NCI-H748 (cell line): ENCODE results near the gene CRCP.
"Not testable (repeated sequence)": the region's sequence is repeated elsewhere in the genome, so short reads cannot be mapped to it uniquely, and the experiment has no call there.

Experiments used
- DNase-seq: peaks from one replicate; lab custom pipeline; 2025; ENCODE audit not compliant: unreplicated experiment; lab: John Stamatoyannopoulos, UW

CRCP gene

DNA sequence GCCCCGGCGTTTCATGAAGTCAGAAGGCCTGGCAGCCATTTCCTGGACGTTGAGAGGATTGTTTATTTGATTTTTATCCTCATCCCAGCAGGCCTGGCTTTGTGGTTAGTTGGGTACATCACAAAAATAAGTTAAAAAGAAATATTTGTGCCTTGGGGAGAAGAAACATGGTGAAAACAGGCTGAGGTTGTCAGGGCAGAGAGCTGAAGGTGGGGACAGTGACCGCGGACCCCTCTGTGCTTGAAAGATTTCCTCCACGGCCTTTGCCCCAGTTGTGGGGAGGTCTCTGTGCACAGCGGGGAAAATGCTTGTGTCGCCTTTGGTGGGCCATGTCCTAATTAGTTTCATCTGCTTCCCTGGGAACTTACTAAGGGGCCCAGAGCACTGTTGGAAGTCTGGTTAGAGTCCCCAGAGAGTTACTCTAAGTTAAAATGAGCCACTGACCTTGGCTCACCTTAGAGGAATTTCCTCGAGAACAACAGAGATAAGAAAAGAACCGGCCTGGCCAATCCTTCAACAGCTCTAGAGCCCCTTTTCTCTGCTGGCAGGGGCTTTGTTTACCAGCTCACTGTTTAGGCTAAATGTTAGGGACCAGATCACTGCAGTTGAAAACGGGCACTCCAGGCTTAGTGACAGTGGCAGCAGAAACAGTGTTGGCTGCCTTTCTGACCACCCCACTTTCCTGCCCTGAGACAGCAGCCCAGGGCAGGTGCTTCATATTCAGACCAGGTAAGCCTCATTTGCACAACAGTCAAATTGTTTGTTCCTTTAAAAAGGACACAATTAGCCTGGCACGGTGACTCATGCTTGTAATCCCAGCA lies 37.9 kb downstream of the CRCP start:
- DNase-seq = no peak

DNA sequence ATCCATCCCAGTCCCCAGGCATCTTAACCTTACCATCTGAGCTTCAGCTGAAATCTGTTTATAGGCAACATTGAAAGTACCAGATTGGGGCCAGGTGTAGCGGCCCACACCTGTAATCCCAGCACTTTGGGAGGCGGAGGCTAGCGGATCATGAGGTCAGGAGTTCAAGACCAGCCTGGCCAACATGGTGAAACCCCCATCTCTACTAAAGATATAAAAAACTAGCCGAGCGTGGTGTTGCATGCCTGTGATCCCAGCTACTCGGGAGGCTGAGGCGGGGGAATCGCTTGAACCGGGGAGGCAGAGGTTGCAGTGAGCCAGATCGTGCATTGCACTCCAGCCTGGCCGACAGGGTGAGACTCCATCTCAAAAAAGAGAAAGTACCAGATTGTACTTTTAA lies 39.0 kb downstream of the CRCP start:
- no peak for DNase-seq

DNA sequence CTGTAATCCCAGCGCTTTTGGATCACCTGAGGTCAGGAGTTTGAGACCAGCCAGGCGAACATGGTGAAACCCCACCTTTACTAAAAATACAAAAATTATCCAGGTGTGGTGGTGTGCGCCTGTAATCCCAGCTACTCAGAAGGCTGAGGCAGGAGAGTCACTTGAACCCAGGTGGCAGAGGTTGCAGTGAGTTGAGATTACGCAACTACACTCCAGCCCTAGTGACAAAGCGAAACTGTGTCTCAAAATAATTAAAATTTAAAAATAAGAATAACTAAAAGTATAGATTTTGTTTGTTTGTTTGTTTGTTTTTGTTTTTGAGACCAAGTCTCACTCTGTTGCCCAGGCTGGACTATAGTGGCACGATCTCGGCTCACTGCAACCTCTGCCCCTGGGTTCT lies 41.4 kb downstream of the CRCP start:
- DNase-seq = not testable (repeated sequence)

DNA sequence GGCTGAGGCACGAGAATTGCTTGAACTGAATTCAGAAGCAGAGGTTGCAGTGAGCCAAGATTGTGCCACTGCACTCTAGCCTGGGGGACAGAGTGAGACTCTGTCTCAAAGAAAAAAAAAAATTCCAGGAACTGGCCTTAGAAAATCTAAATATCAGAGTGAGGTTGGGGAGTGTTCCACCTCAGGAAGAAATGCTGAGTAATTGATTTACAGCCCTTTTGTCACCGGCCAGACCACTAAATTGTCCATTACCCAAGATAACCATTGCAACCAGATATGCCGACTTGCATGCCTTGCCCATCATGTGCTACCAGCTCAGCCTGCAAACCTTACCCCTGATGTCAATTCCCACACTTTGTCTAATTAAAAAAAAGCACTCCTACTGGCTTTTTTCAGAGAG lies 42.4 kb downstream of the CRCP start:
- no peak for DNase-seq

DNA sequence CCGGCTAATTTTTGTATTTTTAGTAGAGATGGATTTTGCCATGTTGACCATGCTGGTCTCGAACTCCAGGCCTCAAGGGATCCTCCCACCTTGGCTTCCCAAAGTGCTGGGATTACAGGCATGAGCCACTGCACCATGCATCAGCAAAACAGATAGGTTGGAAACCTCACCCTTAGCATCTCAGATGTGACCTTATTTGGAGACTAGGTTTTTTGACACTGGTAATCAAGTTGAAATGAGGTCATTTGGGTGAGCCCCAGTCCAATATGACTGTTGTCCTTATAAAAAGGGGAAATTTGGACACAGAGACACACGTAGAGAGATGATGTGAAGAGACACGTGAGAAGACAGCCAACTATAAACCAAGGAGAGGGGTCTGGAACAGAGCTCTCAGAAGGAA lies 48.0 kb downstream of the CRCP start:
- no peak for DNase-seq

DNA sequence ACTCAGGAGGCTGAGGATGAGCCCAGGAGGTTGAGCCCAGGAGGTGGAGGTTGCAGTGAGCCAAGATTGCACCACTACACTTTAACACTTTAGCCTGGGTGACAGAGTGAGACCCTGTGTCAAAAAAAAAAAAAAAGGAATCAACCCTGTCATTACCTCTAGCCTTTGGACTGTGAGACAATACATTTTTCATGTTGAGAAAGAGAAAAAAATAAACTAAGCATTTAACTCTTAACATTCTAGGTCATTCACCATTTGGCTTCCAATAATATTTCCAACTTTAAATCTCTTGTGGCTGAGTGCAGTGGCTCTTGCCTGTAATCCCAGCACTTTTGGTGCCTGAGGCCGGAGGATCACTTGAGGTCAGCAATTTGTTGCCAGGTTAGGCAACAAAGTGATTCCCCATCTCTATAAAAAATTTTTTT lies 48.6 kb downstream of the CRCP start:
- no peak for DNase-seq

DNA sequence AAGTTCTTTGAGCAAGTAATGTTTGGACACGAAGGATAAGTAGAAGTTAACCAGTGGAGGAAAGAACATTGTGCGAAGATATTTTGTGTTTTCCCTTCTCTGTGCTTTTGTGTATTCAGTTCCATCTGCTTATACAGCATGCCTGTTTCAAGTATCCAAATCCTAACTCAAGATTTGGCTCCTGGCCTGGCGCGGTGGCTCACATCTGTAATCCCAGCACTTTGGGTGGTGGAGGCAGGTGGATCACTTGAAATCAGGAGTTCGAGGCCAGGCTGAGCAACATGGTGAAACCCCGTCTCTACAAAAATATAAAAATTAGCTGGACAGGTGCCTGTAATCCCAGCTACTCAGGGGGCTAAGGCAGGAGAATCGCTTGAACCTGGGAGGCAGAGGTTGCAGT lies 49.7 kb downstream of the CRCP start:
- DNase-seq = no peak

DNA sequence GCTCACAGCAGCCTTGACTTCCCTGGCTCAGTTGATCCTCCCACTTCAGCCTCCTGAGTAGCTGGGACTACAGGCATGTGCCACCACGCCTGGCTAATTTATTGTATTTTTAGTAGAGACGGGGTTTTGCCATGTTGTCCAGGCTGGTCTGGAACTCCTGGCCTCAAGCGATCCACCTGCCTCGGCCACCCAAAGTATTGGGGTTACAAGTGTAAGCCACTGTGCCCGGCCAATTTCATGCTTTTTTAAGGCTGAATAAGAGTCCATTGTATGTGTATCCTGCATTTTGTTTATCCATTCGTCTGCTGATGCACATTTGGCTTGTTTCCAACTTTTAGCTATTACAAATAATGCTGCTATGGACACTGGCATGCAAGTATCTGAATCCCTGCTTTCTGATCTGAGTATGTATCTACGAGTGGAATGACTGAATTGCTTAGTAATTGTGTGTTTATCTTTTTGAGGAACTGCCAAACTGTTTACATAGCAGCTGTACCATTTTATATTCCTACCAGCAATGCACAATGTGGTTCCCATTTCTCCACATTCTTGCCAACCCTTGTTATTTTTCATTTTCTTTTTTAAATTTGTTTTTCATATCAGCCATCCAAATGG lies 53.2 kb downstream of the CRCP start:
- peak; percentile 86 for DNase-seq

DNA sequence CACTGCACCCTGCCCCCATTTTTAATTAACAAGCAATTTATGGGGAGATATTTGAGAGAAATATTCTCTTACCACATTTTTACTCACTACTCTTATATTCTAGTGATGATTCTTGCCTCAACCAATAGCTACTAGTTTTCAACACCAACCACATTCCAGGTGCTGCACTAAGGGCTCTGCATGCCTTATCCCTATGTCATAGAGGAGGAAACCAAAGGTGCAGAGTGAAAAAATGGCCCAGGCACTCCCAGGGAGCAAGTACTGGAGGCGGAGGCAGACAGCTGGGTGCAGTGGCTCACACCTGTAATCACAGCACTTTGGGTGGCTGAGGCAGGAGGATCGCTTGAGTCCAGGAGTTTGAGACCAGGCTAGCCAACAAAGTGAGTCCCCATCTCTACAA lies 55.0 kb downstream of the CRCP start:
- DNase-seq = no peak

DNA sequence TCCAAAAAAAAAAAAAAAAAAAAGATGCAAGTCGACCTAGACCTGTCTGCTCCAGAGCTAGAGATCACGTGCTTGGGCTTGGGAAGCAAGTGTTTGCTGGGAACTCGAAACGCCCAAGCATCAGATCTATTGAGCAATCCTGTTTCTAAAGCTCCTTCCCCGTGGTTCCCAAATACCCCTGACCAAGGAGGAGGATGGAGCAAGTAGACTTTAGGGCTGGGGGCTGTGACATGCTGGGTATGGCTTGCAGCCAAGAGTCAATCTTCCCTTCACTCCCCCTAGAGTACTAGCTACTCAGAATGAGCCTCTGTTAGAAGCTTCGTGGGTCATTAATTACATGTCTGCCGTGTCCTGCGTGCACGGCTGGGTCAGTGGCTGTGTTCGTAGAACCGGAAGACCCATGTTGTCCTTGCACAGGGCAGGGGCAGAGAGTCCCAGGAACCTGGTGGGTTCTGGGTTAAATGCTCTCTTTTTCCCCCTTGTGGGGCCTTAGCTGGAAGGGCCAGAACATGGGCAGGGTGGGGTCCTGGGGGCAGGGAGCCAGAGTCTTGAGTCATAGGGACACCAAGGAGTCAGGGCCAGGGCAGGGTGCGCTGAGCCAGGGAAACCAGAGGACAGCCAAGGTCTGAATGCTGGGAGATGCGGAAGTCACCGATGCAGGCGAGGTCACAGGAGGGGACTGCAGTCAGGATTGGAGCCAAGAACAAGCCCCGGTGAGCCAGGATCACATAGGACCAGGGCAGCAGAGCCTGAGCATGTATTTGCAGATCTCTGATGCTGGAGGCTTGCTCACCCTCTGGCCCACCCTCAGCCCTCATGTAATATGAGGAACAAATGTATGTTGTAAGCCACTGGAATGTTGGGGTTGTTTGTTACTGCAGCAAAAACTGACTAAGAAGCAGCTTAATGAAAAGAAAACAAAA lies 55.9 kb downstream of the CRCP start:
- DNase-seq = no peak

DNA sequence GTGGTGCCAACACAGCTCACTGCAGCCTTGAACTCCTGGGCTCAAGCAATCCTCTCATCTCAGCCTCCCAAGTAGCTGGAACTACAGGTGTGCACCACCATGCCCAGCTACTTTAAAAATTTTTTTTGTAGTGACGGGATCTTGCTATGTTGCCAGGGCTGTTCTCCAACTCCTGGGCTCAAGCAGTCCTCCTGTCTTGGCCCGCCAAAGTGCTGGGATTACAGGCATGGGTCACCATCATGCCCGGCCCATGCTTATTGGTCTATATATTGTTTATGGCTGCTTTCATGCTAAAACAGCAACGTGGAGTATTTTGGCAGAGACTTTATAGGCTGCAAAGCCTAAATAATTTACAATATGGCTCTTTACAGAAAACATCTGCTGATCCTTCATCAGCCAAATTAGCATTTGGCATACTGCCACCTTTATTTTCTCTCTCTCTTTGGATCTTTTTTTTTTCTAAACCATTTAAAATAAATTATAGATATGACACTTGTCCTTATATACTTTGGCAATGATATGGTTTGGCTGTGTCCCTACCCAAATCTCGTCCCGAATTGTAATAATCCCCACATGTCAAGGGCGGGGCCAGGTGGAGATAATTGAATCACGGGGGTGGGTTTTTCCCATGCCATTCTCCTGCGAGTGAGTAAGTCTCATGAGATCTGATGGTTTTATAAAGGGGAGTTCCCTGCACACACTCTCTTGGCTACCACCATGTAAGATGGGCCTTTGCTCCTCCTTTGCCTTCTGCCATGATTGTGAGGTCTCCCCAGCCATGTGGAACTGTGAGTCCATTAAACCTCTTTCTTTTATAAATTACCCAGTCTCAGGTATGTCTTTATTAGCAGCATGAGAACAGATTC lies 58.1 kb downstream of the CRCP start:
- peak; percentile 13 for DNase-seq

DNA sequence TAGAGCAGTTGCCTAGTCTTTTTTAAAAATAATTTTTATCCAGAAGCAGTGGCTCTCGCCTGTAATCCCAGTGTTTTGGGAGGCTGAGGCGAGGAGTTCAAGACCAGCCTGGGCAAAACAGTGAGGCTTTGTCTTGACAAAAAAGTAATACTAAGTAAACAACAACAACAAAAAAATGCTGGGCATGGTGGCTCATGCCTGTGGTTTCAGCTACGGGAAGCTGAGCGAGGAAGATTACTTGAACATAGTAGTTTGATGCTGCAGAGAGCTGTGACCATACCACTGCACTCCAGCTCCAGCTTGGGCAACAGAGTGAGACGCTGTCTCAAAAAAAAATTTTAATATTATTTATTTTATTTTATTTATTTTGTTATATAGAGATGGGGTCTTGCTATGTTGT lies 59.2 kb downstream of the CRCP start:
- DNase-seq = no peak

DNA sequence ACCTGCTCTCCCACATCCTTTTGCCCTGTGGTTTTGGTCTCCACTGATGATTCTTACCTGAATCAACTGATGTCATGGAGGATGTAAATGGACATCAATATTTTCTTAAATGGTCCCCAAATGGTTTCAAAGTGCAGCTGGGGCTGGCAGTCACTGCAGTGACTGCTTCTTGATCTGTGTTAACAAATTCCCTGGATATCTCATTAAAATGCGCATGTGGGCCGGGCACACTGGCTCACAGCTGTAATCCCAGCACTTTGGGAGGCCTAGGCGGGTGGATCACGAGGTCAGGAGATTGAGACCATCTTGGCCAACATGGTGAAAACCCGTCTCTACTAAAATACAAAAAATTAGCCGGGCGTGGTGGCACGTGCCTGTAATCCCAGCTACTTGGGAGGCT lies 60.4 kb downstream of the CRCP start:
- DNase-seq = not testable (repeated sequence)

DNA sequence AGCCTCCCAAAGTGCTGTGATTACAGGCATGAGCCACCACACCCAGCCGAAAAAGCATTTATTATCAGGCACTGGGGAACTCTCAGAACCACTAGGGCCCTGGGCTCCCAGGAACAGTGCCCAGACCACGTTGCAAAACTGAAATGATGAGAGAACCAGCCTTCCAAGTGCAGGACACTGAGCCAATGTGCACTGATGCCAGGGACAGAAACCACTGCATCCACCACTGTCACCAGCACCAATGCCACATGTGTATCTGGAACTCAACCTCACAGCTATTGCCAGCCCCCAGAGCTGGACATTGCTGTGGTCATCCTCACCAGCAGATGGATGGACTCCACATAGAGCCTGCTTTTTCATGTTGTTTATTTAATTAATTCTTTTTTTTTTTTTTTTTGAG lies 62.3 kb downstream of the CRCP start:
- no peak for DNase-seq

DNA sequence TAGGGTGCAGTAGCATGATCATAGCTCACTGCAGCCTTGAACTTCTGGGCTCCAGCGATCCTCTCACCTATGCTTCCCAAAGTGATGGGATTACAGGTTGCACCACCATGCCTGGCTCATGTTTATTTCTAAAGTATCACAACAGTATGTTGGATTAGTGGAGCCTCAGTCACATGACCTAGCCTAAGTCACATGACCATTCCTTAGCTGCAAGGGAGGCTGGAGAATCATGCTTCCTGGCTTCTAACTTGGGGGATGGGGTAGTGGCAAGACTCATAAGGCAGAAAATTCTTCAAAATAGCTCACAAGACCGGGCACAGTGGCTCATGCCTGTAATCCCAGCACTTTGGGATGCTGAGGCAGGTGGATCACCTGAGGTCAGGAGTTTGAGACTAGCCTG lies 63.6 kb downstream of the CRCP start:
- no peak for DNase-seq

DNA sequence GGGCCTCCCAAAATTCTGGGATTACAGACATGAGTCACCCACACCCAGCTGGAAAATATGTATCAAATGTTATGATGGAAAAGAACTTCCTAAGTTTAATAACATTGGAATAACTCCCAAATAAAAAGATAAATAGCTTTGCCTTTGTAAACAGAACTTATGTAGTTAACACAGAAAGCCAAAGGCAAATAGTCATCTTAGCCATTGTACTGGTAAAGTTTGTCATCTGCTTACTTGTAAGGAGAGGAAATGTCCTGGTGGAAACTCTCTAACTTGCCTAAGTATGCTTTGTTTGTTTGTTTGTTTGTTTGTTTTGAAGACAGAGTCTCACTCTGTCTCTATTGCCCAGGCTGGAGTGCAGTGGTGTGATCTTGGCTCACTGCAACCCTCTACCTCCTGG lies 66.7 kb downstream of the CRCP start:
- no peak for DNase-seq

DNA sequence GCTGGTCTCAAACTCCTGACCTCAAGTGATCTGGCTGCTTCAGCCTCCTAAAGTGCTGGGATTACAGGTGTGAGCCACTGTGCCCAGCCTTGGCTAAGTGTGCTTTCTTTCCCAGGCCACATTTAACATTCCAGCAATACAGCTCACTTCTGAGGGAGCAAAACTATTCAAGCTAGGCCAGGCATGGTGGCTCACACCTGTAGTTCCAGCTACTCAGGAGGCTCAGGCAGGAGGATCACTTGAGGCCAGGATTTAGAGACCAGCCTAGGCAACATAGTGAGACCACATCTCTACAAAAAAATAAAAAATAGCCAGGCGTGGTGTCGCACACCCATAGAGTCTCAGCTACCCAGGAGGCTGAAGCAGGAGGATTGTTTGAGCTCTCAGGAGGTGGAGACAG lies 67.2 kb downstream of the CRCP start:
- no peak for DNase-seq

DNA sequence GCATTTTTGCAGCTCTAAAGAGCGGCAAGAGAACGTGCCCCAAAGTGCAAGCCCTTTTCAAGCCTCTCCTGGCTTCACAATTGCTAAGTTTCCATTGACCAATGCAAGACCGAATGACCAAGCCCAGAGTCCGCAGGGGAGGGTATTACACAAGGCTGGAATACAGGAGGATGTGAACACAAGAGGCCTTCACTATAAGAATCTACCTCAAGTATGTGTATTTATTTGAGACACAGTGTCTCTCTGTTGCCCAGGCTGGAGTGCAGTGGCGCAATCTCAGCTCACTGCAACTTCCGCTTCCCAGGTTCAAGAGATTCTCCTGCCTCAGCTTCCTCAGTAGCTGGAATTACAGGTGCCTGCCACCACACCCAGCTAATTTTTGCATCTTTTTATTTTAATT lies 68.3 kb downstream of the CRCP start:
- no peak for DNase-seq

DNA sequence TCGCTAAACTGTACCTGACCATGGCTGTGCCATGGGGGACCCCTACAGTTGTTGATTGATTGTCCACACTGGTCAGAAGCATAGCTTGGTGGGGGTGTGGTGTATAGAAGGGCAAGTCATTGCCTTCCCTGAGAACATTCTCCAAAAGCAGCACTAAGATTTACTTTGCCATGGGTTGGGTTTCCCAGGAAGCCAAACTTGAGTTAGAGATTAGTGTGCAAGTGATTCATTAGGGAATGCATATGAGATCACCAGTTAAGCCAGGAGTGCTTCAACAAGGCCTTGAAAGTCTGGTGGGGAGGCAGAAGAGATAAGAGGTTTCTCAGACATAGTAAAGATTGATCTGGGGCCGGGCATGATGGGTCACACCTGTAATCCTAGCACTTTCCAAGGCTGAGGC lies 69.1 kb downstream of the CRCP start:
- no peak for DNase-seq

DNA sequence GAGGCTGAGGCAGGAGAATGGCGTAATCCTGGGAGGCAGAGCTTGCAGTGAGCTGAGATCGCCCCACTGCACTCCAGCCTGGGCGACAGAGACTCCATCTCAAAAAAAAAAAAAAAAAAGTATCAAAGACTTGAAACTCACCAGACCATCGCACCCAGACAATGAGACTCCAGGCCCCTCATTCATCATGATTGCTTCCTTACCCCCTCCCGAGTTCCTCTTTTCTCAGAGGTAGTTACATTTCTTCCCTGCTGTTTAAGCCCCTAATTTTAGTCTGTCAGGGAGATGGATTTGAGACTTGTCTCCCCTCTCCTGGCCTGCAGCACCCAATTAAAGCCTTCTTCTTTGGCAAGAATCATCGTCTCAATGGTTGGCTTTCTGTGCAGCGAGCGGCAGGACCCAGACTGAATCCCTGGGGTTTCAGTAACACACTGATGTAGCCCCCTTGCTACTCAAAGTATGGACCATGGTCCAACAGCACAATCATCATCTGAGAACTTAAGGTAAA lies 71.1 kb downstream of the CRCP start:
- DNase-seq = no peak

DNA sequence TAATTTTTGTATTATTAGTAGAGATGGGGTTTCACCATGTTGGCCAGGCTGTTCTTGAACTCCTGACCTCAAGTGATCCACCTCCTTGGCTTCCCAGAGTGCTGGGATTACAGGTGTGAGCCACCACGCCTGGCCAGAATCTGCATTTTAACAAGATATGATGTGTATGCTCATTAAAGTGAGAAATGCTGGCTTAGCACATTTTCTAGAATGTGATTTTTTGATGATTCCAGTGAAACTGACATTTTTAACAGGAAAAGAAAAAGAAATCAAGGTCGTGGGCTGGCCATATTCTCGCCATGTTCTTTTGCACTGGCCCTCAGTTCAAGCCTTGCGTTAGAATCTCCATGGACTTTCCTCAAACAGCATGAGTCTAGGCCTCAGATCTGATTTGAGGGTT lies 72.3 kb downstream of the CRCP start:
- no peak for DNase-seq
